HG02943 (cell line): Measurements from ENCODE around the gene MNT.

ENCODE experiments used
- ATAC-seq: cut with Tn5 transposase; IDR thresholded peaks from one replicate; pipeline ENCODE4 v1.9.1; 2021; ENCODE audit warnings: mild to moderate bottlenecking, low read depth, moderate library complexity; ENCODE audit not compliant: unreplicated experiment

Gene MNT

DNA sequence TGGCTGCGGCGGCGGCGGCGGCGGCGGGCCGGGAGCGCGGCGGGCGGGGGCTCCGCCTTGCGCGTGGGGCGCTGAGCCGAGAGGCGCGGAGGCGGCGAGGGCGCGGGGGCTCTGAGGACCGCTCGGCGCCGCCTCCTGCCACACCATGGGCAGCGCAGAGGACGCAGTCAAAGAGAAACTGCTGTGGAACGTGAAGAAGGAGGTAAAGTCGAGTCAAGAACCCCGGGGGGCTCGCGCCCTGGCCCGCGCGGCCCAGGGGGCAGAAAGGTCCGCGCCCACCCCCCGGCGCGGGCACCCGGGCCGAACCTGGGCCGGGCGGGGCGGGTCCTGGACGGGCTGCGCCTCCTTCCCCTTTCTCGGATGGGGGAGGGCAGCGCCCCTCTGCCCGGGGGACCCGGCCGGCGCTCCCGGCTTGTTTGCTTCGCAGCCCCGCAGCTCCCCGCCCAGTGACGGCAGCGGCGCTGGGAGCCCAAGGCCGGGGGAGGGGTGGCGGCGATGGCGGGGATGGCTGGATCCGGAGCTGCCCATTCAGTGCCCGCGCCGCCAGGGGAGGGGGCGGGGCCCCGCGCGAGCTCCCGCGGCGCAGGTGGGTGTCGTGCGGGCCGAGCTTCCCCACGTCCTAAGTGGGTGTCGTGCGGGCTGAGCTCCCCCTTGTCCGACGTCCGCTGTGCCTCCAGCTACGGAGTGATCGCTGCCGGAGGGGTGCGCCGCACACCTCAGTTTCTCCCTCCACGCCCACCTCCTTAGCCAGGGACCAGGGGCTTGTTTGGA is 63.1 kb downstream of the MNT start:
- ATAC-seq, result no peak

- no peak for ATAC-seq
Observed at GRCh38 chr17:2336852-2337543, 63.9 kb downstream of the MNT start, which contains the start of gene SGSM2. Gene SGSM2 (plus strand): TSS chr17:2337501. CDS start chr17:2337689, 188 bp downstream.

- ATAC-seq, result peak; percentile 83
Observed at GRCh38 chr17:2336215-2336851, 64.5 kb downstream of the MNT start, which contains the start of gene TSR1. Gene TSR1 (minus strand): TSS chr17:2336457. CDS start chr17:2336427, 30 bp downstream.

DNA sequence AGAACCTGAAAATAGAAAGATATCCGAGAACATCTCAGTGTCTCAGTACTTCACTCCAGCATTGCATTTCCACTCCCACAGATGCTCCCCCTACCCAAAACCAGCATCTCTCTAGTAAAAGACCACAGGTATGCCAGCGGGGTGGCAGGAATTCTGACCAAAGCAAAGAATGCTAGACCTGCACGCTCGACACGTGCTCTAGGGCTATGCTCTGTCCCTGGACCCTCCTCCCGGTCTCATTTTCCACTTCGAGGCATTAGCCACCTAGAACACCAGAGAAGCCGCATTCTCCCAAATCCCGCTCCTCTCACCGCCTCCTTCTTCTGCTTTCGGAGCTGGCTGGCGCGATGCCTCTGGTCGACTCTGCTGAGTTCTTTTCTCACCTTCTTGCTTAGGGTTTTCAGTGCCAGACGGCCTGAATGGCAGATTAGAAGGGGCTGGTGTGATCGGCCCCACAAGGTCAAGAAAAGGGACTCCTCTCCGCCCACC is 65.1 kb downstream of the MNT start:
- no peak for ATAC-seq
